Cardiac fibroblast (primary cell): ENCODE data around the gene NUP93.

Experiments
- DNase-seq, 2 donors: peaks; one replicate each; pipeline versions ENCODE4 v3.0.0 to v3.0.0-alpha.2; 2010; ENCODE audit warnings: low read depth in 2 of 2
- H3K4me3 ChIP-seq, 2 donors: replicated peaks in 1 of 2; 1 replicate in 1 of 2; 2 replicates in 1 of 2; pipeline ENCODE4 v1.5.1; 2011; ENCODE audit warnings: low read depth in 2 of 2, low read length in 2 of 2, mild to moderate bottlenecking in 2 of 2, moderate library complexity in 1 of 2
- CTCF ChIP-seq: IDR thresholded peaks from one replicate; pipeline ENCODE4 v1.5.1; 2011; ENCODE audit warnings: low read depth, mild to moderate bottlenecking, low read length, inconsistent platforms

NUP93 gene

DNA sequence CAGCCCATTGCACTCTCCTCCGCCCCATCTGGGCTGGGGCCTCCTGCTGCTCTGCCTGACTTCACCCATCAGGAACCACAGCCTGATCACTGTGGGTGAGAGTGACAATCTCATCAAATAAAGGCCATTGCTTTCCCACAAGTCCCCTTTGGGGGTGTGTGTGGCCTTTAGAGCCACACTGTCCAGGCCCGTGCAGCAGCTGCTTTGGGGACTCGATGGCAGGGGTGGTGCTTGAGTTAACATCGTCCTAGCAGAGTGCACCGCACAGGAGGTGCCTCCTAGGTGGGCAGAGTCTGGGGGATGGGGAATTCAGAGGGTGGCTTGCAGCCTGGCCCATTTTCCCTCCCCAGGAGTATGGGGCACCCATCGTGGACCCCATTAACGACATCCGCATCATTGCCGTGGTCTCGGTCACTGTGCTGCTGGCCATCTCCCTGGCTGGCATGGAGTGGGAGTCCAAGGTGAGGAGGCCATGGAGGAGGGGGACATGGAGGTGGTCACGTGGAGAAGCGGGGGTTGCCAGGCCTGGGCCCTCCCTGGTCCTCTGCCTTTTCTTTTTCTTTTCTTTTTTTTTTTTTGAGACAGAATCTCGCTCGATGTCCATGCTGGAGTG, 140.5 kb downstream of the NUP93 start:
- DNase-seq: no peak
- no peak overlapping the region for H3K4me3 ChIP-seq
- TF ChIP-seq CTCF: no peak

DNA sequence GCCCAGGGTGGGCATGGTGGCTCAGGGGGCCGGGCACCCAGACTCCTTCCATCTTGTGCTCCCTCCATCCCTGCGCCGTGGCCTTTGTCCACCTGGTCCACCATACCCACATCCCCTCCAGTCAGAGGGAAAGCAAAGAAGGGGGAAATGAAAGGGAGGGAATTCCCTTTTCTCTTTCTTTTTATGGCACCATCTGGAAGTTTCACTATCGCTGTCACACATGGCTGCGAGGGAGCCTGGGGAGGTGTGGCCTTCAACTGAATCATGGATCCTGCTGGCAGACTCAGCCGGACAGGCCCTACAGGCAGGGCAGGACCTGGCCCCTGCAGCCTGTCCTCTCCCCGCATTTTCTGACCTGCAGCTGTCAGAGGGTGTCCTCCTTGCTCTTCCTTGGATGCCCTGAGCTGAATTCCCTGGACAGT, 141.3 kb downstream of the NUP93 start:
- DNase-seq: peak; percentile 41 to 64
- peak; percentile 6 for TF ChIP-seq CTCF
- no peak overlapping the region for H3K4me3 ChIP-seq

DNA sequence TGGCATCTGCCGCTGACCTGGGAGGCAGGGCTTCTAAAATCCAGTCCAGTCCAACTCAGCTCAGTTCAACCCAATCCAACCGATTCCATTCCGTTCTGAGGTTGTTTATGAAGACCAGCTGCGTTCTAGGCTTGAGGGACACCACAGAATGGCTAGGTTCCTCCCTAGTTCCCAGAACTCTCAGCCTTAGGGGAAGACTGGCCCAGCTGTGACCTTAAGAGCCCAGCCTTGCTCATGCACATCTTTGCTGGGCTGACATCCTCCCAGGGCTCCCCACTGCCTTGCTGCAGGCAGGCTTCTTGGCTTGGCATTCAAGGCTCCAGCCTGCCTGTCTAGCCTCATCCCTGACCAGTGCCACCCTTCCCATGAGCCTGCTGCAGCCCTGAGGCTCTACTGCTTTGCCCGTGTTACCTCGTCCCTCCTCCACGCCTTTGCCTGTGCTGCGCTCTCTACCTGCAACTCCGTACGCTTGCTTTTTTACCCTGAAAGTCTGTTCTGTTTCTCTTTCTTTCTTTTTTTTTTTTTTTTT, 143.0 kb downstream of the NUP93 start:
- DNase-seq: no peak
- no peak for TF ChIP-seq CTCF
- no peak overlapping the region for H3K4me3 ChIP-seq

DNA sequence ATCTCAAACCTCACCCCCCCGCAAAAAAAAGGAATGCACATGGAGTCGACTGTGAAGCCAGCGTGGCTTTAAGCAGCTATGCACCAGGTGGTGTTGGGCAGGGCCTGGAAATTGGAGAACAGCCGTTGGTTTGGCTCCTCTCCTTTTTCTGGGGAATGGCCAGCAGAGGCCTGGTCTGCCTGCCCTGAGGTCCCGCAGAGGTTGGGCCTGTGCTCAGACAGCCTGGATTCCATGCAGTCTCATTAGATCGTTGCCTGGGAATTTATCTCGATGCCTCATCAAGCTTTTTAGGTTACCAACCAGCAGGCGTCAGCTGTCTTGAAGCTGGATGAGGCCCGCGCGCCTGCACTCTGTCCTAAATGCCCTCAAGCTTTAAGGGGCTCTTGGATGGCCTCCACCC, 144.9 kb downstream of the NUP93 start:
- no peak for TF ChIP-seq CTCF
- peak; percentile 17 to 40 for DNase-seq
- H3K4me3 ChIP-seq: no peak overlapping the region

GRCh38 chr16:56876048-56876447, 146.1 kb downstream of the NUP93 start:
- H3K4me3 ChIP-seq: no peak overlapping the region
- TF ChIP-seq CTCF: no peak
- no peak for DNase-seq

GRCh38 chr16:56877486-56878182, 147.7 kb downstream of the NUP93 start:
- no peak for TF ChIP-seq CTCF
- no peak for DNase-seq
- H3K4me3 ChIP-seq: no peak overlapping the region
